NOMO-1 treated with DMSO at 0.1 percent for 48 hours (cell line): ENCODE measurements around the gene TTC6.

Source experiments
- DNase-seq: peaks from one replicate; lab custom pipeline; 2025; ENCODE audit not compliant: unreplicated experiment; lab: John Stamatoyannopoulos, UW

The TTC6 gene

GRCh38 chr14:37584211-37585100 lies 11.0 kb upstream of the TTC6 start:
- DNase-seq = no peak

DNA sequence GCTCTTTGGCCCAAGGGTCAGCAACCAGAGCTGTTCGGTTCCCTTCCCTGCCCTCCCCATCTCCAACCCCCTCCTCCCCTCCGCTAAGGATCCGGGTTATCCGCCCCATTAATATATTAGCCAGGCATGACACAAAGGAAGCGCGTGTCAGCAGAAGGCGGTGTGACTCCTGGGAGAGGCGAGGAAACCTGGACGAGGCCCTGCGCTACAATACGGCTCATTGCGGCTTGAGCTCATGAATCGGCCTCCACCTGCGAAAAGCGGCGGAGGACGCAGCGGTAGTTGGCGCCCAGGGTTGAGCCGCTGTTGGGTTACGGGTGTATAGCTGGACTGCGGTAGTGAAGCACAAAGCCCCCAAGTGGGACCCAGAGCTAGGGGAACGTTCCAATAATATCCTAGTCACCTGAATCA lies 10.3 kb upstream of the TTC6 start:
- DNase-seq = no peak

GRCh38 chr14:37585971-37586796 lies 9.2 kb upstream of the TTC6 start:
- no peak for DNase-seq

DNA sequence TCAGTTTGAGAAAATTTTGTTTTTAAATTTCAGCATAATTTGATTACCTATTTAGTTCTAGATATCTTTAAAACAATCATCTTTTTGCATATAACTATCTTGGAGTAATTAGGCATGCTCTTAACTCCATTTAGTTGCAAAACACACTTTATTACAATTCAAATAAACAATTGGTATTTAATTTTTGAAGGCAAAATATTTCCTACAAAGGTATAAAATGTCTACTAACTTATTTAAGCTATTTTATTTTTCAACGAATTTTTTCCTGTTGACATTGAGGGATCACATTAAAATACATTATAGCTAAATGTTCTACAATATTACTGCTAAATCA lies 8.7 kb upstream of the TTC6 start:
- no peak for DNase-seq

DNA sequence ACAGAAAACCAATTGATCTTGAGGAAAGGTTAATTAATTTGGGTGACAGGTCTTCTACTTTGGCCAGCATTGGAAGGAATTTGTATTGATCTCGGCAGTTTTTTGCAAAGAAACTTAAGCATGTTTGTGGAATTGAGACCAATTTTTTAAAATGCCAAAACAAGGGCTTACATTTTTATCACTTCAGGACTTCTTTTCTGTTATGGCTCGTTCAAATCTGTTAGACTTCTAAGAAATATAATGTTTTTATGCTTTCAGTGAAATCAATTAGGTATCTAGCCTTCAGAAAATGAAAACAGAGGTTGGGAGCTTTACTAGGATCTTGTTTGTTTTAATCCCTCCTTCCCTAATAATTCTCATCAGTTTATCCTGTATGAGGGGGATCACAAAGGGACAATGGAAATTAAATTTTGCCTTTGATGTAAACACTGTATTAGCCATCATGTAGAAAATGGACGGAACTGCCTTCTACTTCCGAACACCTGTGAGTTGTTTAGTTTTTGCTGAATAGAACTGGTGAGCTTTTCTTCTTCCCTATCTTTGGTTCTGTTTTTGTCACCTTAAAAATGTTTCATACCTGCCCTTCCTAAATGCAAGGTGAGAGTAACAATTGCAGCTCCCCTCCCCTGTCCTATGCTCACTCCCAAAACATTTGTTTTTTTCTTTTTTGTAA lies 8.2 kb upstream of the TTC6 start:
- no peak for DNase-seq

- no peak for DNase-seq
Observed at GRCh38 chr14:37587881-37588666, 7.4 kb upstream of the TTC6 start.

DNA sequence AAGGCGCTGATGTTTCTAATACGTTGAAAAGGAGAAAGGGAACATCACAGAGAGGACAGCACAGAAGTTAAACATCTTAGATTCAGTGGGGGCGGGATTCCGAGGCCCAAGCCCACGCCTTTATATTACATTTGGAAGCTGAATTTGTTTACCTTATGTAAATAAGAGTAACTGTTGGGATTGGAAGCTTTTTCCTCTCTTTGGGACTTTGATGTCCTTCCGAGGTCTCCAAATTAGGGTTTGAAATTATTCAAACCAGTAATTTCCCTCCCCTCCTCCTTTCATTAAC lies 6.8 kb upstream of the TTC6 start:
- no peak for DNase-seq

- no peak for DNase-seq
Observed at GRCh38 chr14:37588956-37589714, 6.3 kb upstream of the TTC6 start.

- DNase-seq = no peak
Observed at GRCh38 chr14:37589715-37590427, 5.6 kb upstream of the TTC6 start.

DNA sequence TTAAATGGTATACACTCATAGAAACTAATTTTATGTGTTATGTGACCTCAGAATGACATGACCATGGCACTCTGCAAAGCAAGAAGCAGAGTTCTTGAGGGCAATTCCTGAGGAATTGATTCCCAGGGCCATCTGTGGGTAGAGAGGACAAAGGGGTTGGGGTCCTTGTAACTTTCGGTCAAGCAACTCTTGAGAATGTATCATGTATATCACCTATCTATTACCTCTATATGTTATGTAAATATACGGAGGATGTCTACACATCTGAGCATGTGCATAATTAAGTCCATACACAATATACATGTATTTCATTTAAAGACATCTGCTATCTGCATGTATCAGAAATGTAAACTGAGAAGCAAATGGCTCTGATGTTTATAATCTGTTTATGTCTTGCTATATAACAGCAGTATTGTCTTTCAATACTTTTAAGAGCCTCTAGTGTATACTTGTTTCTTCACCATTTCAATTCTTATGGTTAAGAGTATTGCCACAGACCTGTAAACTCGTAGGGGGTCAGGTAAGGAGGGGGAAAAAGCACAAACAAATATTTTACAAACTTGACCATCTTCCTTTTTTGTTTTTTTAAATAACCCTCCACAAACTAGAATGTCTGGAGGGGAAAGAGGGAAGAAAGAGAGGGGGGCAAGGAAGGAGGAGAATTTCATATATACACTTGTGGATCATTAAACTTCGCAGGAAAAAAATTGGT lies 4.8 kb upstream of the TTC6 start:
- no peak for DNase-seq

DNA sequence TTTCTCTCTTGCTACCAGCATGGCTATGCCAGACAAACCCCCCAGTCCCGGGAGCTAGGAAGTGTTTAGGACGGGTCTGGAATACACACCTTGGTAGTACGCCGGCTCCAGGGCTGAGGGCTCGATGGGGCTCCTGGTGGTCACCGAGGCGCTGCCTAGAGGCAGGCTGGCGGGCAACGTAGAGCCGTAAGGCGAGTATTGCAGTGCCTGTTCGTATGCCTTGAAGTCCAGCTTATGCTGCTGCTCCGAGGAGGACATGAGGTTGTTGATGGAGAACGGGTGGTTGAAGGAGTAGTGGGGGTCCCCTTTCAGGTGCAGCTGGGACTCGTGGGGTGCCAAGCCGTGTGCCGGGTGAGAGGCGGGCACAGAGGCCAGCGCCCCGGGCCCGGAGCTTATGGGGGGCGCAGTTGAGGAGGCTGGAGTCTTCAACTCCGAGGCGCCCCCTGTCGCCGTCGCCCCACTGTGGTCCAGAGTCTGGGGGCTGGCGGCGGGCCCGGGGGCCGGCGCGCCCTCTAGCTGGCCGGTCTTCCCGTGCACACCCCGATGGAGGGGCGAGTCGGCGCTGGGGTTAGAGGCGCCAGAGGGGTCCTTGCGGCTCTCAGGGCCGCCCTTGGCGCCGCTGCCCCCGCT lies 4.0 kb upstream of the TTC6 start:
- no peak for DNase-seq

GRCh38 chr14:37591941-37592481 lies 3.4 kb upstream of the TTC6 start:
- DNase-seq = no peak

GRCh38 chr14:37592482-37593408 lies 2.7 kb upstream of the TTC6 start:
- DNase-seq = no peak

DNA sequence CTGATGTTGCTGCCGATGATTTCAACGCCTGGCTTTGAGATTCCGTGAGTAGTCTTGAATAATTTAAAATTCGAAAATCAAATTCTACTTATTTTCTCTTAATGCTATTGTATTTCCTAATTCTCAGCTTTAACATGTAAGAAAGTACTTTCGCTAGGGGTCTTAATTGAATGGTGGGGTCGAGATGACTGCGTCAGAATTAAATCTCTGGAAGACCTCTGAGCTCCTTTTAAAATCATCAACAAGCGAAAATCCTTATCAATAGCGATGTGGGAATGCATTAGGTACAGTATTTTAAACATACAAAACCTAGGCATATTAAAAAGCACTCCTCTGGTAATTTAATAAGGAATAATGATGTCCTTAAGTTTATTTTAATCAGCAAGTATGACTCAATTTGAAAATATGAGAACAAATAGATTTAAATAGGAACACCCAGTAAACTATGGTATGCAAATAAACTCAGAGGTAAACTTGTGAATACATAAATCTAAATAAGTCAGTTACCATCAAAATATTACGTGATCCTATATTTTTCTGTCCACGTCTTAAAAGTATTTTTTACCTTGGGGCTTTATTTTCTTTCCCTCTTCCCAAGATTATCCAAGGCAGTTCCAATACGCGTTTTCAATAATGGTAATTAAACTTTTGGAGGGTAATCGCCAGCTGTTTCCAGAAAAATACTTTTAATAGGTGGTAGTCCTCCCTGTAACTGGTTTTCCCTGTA lies 1.8 kb upstream of the TTC6 start:
- DNase-seq = no peak

GRCh38 chr14:37594238-37594970 lies 1.0 kb upstream of the TTC6 start:
- DNase-seq = peak; percentile 73
